Stimulated activated CD4-positive, alpha-beta T cell treated with anti-CD3 and anti-CD28 coated beads, Interleukin-1b, Interleukin-23, amount 100 ng/mL, for 4 hours (primary cell): Measurements from ENCODE around the gene SLC16A3.

Experiments
- DNase-seq, 2 donors: peaks; one replicate each; pipeline ENCODE4 v3.0.0-alpha.2; 2020; ENCODE audit warnings: low read depth in 2 of 2

SLC16A3 gene

DNA sequence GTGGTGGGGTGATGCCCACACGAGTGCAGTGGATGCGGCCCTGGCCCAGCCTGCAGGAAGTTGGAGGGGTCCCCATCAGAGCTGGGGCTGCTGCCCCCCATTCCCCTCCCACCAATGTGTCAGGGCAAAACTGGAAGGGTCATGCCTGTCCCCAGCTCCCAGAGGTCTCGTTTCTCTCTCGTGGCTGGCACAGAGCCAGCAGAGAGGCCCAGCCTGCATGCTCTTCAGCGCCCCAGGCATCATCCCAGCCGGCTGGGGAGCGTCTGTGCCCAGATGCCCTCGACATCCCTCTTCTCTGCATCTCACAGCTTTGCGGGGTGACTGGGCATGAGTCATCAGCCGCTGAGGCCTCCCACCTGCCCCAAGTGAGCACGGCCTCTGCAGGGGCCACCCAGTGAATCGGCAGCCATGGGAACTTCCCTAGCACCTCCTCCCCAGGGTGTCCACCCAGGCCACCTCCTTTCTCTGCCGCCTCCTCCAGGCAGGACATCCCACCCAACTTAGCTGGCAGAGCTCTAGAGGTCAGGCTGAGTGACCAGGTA, 54.4 kb downstream of the SLC16A3 start:
- DNase-seq, result no peak

DNA sequence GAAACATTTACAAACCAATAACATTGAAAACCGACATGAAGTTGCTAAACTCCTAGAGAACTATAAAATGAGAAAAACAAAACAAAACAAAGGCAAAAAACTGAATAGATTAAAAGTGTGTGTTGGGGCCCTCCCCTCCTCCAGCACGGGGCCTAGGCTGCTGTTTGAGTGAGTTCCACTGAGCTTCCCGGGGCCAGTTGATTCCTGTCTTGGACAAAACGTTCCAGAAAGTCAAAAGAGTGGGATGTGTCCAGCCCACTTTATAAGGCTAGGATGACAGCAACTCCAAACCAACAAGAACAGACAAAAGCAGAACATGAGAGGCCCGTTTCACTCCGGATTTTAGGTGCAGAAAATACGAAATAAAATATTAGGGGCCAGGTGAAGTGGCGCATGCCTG, 56.3 kb downstream of the SLC16A3 start:
- DNase-seq, result no peak

DNA sequence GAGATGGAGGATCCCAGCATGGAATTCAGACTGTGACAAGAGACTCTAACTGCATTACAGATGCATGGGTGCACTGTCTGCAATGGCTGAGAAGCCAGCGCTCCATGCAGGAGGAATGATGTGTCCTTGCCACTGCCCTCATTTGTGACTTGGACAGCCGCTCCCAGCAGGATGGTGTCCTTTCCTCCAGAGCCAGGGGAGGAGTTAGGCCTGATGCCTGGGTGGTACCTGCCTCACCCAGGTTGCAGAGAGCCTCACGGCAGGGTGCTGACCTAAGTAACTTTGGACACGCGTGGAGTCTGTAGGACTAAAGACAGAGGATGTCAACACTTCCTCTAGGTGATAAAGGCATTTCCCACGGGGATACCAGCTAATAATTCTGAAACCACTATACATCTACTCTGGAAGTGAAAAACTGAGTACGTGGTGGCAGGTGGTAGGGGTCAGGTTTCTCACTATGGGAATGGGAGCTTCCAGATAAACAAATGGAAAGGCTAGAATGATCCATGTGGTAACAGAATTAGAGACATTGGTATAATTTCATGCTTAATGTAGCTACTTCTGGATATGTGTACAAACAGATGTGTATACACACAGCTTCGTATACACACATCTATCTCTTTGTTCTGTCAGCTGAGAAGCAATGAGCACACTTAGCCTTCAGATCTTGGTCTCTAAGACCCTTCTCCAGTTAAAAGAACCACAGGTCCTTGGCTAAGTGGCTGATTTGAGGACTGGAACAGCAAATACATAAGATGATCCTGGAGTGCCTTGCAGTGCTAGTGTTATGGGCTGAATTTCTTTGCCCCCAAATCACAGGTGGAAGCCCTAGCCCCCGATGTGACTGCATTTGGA, 58.4 kb downstream of the SLC16A3 start:
- no peak for DNase-seq

DNA sequence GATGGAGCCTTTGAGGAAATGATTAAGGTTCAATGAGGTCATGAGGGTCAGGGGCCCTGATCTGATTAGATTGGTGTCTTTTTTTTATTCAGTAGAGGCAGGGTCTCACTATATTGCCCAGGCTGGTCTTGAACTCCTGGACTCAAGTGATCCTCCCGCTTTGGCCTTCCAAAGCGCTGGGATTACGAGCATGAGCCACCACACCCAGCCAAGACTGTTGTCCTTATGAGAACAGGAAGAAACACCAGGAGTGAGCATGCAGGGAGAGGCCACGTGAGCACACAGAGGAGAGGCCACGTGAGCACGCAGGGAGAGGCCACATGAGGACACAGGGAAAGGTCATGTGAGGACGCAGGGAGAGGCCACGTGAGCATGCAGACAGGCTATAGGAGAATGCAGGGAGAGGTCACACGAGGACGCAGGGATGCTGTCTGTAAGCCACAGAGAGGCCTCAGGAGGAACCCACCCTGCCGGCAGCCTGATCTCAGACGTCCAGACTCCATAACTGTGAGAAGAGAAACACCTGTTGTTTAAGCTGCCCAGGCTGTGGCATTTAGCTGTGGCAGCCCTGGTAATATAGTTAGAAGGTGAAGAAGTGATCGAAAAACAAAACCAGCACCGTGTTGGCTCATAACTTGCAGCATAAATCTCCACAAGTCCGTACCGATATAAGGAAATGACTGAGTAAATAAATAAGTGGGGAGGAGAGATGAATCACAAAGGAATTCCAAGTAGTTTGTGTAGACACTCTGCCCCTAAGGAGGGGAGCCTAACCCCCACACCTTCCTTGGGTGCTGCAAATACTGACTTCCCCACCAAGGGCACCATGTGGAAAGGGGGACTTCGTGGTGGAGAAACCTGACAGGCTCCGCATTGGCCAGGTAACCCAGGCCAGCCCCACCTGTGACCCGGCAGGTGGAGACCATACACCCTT, 59.3 kb downstream of the SLC16A3 start:
- DNase-seq, result no peak
